Measurements from ENCODE around the gene TCF7L2.

DNA sequence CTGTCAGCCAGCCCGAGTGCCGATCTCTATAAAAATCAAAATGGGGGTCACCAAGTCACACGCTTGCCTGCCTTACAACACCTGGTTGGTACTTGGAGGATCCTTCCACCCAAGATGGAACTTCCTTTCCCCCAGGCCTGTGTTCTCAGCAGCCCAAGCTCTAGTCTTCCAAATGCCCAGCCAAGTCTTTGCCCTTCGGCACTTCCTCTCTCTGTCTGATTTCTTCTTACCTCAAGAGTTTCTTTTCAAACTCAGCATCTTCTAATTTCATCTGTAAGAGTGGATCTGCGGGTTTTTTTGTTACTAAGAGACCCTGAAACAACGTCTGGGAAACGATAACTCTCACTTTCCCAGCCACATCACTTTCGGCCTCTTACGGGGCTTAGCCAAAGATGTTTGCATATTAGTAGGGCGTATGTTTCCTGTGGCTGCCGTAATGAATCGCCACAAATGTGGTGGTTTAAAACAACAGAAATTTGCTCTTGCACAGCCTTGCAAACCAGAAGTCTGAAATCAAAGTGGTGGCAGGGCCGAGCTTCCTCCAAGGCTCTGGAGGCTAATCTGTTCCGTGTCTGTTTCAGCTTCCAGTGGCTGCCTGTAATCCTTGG is 219.9 kb downstream of the TCF7L2 start:
- TF ChIP-seq, protein P1, sequence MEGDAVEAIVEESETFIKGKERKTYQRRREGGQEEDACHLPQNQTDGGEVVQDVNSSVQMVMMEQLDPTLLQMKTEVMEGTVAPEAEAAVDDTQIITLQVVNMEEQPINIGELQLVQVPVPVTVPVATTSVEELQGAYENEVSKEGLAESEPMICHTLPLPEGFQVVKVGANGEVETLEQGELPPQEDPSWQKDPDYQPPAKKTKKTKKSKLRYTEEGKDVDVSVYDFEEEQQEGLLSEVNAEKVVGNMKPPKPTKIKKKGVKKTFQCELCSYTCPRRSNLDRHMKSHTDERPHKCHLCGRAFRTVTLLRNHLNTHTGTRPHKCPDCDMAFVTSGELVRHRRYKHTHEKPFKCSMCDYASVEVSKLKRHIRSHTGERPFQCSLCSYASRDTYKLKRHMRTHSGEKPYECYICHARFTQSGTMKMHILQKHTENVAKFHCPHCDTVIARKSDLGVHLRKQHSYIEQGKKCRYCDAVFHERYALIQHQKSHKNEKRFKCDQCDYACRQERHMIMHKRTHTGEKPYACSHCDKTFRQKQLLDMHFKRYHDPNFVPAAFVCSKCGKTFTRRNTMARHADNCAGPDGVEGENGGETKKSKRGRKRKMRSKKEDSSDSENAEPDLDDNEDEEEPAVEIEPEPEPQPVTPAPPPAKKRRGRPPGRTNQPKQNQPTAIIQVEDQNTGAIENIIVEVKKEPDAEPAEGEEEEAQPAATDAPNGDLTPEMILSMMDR (conservative IDR thresholded peaks at IDR 0.05 in 1 of 2, IDR thresholded peaks at IDR 0.05 in 1 of 2; ENCODE audit: low read depth in 1 of 2, low read length in 2 of 2), result no peak
- TF ChIP-seq EZH2 (IDR thresholded peaks at IDR 0.05; ENCODE audit: low read length, missing control alignments), result no peak
